K562 (cell line): ENCODE data around the gene ATF5. TPM values are rescaled to one million over a fixed set of nuclear protein-coding genes. Genes with fewer than 3 reads are reported as not detected.
A peak's percentile ranks its signal among the peaks of the same experiment; 100 is the strongest.

Experiments used
- CGGBP1 ChIP-seq: fragments of 250-450 bp; sonication (Bioruptor Pico); IDR thresholded peaks from 2 replicates; pipeline ENCODE4 v1.9.0; 2021; ENCODE audit warnings: mild to moderate bottlenecking
- DMBX1 ChIP-seq: fragments of 250-450 bp; sonication (Bioruptor Pico); IDR thresholded peaks from 2 replicates; pipeline ENCODE4 v1.8.0; 2022; ENCODE audit warnings: inconsistent platforms, mild to moderate bottlenecking, moderate library complexity, borderline replicate concordance
- DNMT1 ChIP-seq: fragments of 450-650 bp; IDR thresholded peaks from 2 replicates; pipeline ENCODE4 v1.6.1; 2016; ENCODE audit warnings: antibody characterized with exemption, mild to moderate bottlenecking
- ETV5 ChIP-seq: sonication (generic); formaldehyde crosslinking; IDR thresholded peaks from 2 replicates; pipeline ENCODE4 v1.4.0; 2020; ENCODE audit warnings: low read depth, mild to moderate bottlenecking, missing genetic modification reagents
- GATAD2B ChIP-seq: fragments of 450-650 bp; IDR thresholded peaks from 2 replicates; pipeline ENCODE4 v1.6.1; 2017; ENCODE audit warnings: mild to moderate bottlenecking, borderline replicate concordance
- HDAC3 ChIP-seq: fragments of 450-650 bp; IDR thresholded peaks from 2 replicates; pipeline ENCODE4 v1.6.1; 2018; ENCODE audit warnings: borderline replicate concordance, mild to moderate bottlenecking, moderate library complexity; ENCODE audit not compliant: partially characterized antibody
- LEF1 ChIP-seq: fragments of 450-650 bp; IDR thresholded peaks from 2 replicates; pipeline ENCODE4 v1.6.1; 2016; ENCODE audit warnings: mild to moderate bottlenecking
- NR3C1 ChIP-seq: sonication (generic); formaldehyde crosslinking; IDR thresholded peaks from 2 replicates; pipeline ENCODE4 v1.8.1; 2022; ENCODE audit warnings: missing genetic modification reagents
- SUPT5H ChIP-seq: fragments of 450-650 bp; IDR thresholded peaks from 2 replicates; pipeline ENCODE4 v1.6.1; 2016
- TCFL5 ChIP-seq: fragments of 250-450 bp; sonication (Bioruptor Pico); conservative IDR thresholded peaks from 2 replicates; pipeline ENCODE4 v1.6.1; 2021; ENCODE audit warnings: mild to moderate bottlenecking, moderate library complexity, matching md5 sums
- THRB ChIP-seq: fragments of 450-650 bp; formaldehyde crosslinking; conservative IDR thresholded peaks from 2 replicates; pipeline ENCODE4 v1.4.0; 2022; ENCODE audit warnings: mild to moderate bottlenecking, missing genetic modification characterization
- ZBTB40 ChIP-seq, 2 experiments: fragments of 450-650 bp in 1 of 2; sonication (generic) in 1 of 2; formaldehyde crosslinking in 1 of 2; IDR thresholded peaks; 2 replicates each; pipeline versions ENCODE4 v1.7.1 to v1.9.0; 2016 to 2022; ENCODE audit warnings: inconsistent platforms in 1 of 2, mild to moderate bottlenecking in 1 of 2, missing genetic modification reagents in 1 of 2
- ZBTB8A ChIP-seq: fragments of 450-650 bp; IDR thresholded peaks from 2 replicates; pipeline ENCODE4 v1.6.1; 2018; ENCODE audit warnings: mild to moderate bottlenecking, moderate library complexity; ENCODE audit not compliant: partially characterized antibody
- ZNF398 ChIP-seq: fragments of 250-450 bp; sonication (Bioruptor Pico); IDR thresholded peaks from 2 replicates; pipeline ENCODE4 v1.8.0; 2021; ENCODE audit warnings: moderate library complexity, mild to moderate bottlenecking, inconsistent platforms
- ZNF699 ChIP-seq: fragments of 250-450 bp; sonication (Bioruptor Pico); IDR thresholded peaks from 2 replicates; pipeline ENCODE4 v1.8.0; 2021; ENCODE audit warnings: mild to moderate bottlenecking, moderate library complexity; ENCODE audit not compliant: insufficient replicate concordance
- ZSCAN32 ChIP-seq: fragments of 450-650 bp; formaldehyde crosslinking; IDR thresholded peaks from 2 replicates; pipeline ENCODE4 v1.4.0; 2020; ENCODE audit warnings: mild to moderate bottlenecking, moderate library complexity
- polyA plus RNA-seq, 8 experiments: library from polyadenylated mRNA; depleted of rRNA in 4 of 8; stranded (reverse) in 5 of 8; unstranded in 3 of 8; fragments of >200 nt; fragmentation: Nextera tagmentation in 2 of 8; fragmentation: Illumina TruSeq in 1 of 8; extraction: Ambion mirVana in 2 of 8; extraction: Trizol in 1 of 8; gene quantifications; 2 replicates each; pipeline versions ENCODE4 v1.2.1 to v1.2.3, GENCODE V29; 2011 to 2014; ENCODE audit warnings: inconsistent platforms in 1 of 8, missing spikeins in 1 of 8
- total RNA-seq, 7 experiments: library from RNA; depleted of rRNA in 6 of 7; stranded (reverse); fragments of >200 nt in 6 of 7; fragmentation: Illumina TruSeq in 2 of 7; extraction: Trizol in 2 of 7; gene quantifications; 2 replicates each; pipeline versions ENCODE4 v1.2.1 to v1.2.3, GENCODE V29; 2011 to 2021; ENCODE audit warnings: low replicate concordance in 1 of 7

Gene ATF5
- total and polyA plus RNA-seq, 9 of the 15 experiments (the other 6 are each of a cell fraction or from before 2014, with no cell fraction given), result 3.0 to 57.6 (median 11.1) TPM

GRCh38 chr19:49929121-49929610 lies at the start of gene ATF5, which contains the start of gene NUP62 (continued):
- no peak for TF ChIP-seq ZBTB40 (IDR thresholded peaks at IDR 0.05)
- TF ChIP-seq ZBTB40 (CRISPR knock-in tag; IDR thresholded peaks at IDR 0.05), result no peak
- peak; percentile 6; the same call in 1 of the 2 replicates for TF ChIP-seq ZSCAN32
- no peak for TF ChIP-seq CGGBP1
- no peak; the same call in 1 of the 2 replicates for TF ChIP-seq NR3C1 (CRISPR knock-in tag)
- TF ChIP-seq SUPT5H, result peak; percentile 96
- TF ChIP-seq ZBTB8A, result no peak
- TF ChIP-seq GATAD2B, result no peak
- TF ChIP-seq HDAC3, result no peak
- peak; percentile 50; the same call in 1 of the 2 replicates for TF ChIP-seq ETV5 (CRISPR knock-in tag)
- no peak for TF ChIP-seq TCFL5 (CRISPR knock-in tag)
- no peak for TF ChIP-seq LEF1
- no peak for TF ChIP-seq DMBX1 (CRISPR knock-in tag)
- TF ChIP-seq DNMT1, result no peak; the same call in none of the 2 replicates
- TF ChIP-seq ZNF398 (CRISPR knock-in tag), result no peak
- TF ChIP-seq ZNF699 (CRISPR knock-in tag), result no peak
- peak; percentile 95 for TF ChIP-seq THRB
